Suppressor macrophage (primary cell): ENCODE results near the gene PKD2L1.

Experiments used
- DNase-seq, 4 experiments: peaks; one replicate each; pipeline ENCODE4 v3.0.0-alpha.2; 2020 to 2022

PKD2L1 gene

DNA sequence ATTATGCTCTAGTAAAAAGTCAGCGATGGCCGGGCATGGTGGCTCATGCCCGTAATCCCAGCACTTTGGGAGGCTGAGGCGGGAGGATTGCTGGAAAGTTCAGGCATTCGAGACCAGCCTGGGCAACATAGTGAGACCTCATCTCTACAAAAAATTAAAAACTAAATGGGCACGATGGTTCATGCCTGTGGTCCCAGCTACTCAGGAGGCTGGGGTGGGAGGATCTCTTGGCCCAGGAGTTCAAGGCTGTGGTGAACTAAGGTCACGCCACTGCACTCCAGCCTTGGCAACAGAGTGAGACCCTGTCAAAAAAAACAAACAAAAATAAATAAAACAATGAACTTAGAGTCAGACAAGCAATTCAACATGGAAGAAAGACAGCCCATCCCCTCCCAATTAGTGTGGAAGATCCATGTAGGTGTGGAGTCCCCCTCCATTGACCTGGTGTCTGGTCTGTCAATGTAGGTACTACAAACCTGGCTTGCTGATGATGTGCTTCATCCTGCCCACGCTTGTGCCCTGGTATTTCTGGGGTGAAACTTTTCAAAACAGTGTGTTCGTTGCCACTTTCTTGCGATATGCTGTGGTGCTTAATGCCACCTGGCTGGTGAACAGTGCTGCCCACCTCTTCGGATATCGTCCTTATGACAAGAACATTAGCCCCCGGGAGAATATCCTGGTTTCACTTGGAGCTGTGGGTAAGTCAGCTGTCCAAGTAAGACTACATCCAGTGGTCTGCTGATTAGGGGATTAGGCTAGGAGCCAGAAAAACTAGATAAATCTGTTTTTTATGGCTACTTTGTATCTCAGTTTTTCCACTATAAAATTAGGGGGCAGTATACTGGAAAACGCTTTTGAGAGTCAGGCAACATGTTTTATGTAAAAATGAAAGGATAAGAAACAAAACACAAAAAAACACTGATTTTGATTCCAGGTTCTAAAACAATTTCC is 26.3 kb upstream of the PKD2L1 start:
- DNase-seq = no peak

GRCh38 chr10:100355086-100355485 is 25.1 kb upstream of the PKD2L1 start:
- DNase-seq = no peak

- DNase-seq = no peak
Measured at GRCh38 chr10:100353770-100354485, 23.9 kb upstream of the PKD2L1 start.

- DNase-seq = no peak
Measured at GRCh38 chr10:100350914-100351485, 21.0 kb upstream of the PKD2L1 start.

DNA sequence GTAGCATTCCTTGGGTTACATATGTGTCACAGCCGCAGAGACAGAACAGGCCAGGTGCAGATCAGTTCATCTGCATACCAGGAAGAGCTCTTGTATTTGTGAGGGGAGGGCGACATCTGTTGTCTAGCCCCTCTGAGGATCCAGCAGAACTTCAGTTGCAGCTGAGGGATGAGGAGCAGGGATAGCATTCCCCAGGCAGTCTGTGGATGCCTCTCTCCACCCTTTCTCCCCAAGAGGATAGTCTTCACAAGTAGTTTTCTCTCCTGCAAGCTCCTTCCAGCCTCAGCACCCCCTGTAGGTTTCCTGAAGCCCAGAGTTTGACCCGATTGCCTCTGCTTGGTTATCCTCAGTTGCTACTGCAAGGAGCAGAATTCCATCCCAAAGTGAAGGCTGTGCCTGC is 19.6 kb upstream of the PKD2L1 start:
- DNase-seq = no peak

- DNase-seq = no peak
Measured at GRCh38 chr10:100349087-100349486, 19.1 kb upstream of the PKD2L1 start.

DNA sequence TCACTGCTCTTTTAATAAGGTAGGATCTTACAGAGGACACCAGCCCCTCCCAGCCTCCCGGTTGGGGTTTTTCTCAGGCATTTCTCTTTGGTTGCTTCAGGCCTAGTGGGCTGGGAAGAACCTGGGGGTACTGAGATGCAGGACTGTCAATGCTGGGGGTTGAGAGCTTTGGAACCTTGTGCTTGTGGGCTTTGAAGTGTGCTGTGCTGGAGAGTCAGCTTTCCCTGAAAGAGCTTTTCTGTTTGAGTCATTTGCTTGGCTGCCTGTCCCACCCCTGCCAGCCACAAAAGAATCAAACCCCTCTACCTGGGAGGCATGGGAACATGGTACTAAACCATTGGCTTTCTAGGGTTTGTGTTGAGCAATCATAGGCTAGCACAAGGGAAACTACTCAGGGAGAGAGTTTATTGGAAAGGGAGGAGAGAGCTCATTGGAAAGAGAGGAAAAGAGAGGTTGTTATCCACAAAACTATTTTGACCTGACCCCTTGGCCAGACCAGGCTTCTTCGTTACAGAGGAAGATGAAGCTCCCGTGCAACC is 18.4 kb upstream of the PKD2L1 start:
- no peak for DNase-seq

- DNase-seq = peak in 2 of 4 experiments; percentile 14 to 21
Measured at GRCh38 chr10:100347568-100348195, 17.7 kb upstream of the PKD2L1 start.

DNA sequence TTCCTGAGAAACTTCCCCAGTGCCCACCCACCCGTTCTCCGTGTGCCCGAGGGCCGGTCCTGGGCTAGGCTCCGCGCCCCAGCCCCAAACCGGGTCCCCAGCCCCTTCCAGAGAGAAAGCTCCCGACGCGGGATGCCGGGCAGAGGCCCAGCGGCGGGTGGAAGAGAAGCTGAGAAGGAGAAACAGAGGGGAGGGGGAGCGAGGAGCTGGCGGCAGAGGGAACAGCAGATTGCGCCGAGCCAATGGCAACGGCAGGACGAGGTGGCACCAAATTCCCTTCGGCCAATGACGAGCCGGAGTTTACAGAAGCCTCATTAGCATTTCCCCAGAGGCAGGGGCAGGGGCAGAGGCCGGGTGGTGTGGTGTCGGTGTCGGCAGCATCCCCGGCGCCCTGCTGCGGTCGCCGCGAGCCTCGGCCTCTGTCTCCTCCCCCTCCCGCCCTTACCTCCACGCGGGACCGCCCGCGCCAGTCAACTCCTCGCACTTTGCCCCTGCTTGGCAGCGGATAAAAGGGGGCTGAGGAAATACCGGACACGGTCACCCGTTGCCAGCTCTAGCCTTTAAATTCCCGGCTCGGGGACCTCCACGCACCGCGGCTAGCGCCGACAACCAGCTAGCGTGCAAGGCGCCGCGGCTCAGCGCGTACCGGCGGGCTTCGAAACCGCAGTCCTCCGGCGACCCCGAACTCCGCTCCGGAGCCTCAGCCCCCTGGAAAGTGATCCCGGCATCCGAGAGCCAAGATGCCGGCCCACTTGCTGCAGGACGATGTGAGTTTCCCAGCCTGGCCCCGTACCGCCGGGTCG is 16.9 kb upstream of the PKD2L1 start, which contains the start of gene SCD:
Gene SCD, plus strand, starts transcription at position 469 of the 803 bp plus-strand sequence. Its CDS starts 272 bp downstream, at position 741.
- peak; percentile 93 to 96 (median 96) for DNase-seq

DNA sequence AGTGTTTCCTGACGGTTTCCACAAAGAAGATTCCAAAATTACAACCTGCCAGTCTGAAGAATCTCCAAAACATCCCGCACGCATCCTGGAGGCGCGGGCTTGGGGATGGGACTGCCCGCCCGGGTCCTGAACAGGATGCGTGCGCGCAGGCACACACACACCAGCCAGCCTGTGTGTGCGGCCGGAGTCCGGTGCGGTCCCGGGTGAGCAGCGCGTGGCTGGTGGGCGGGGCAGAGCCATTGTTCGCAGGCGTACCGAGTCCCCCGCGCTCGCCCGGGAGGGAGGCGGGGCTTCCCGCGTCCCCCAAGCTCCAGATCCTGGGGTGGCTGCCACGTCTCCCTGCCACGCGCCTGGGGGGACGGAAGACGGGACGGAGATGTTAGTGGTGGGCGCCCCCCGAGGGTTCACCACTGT is 16.3 kb upstream of the PKD2L1 start:
- DNase-seq = peak; percentile 73 to 92 (median 83)

- DNase-seq = no peak
Measured at GRCh38 chr10:100345570-100346330, 15.7 kb upstream of the PKD2L1 start.

DNA sequence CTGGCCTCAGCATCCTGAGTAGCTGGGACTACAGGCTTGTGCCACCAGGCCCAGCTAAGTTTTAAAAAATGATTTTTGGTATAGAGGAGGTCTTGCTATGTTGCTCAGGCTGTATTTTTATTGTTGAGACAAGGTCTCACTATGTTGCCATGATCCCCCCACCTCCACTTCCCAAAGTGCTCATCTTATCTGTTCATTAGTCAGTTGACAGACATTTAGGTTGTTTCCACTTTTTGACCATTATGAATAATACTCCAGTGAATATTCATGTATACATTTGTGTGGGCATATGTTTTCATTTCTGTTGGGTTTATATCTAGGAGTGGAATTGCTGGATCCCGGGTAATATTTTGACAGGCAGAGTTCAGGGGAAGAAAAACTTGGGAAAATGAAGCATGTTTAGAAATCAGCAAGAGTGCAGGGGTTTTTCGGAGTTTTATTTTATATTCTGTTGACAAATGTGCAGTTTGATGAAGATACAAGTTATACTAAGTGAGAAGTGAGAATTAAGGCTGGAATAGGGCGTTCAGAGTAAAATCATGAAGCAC is 14.3 kb upstream of the PKD2L1 start:
- no peak for DNase-seq

GRCh38 chr10:100342627-100342972 is 12.6 kb upstream of the PKD2L1 start:
- DNase-seq = no peak

GRCh38 chr10:100341953-100342626 is 12.1 kb upstream of the PKD2L1 start:
- peak; percentile 46 to 76 (median 70) for DNase-seq

GRCh38 chr10:100340948-100341847 is 11.2 kb upstream of the PKD2L1 start:
- DNase-seq = peak; percentile 81 to 92 (median 88)

GRCh38 chr10:100339236-100339635 is 9.2 kb upstream of the PKD2L1 start:
- peak; percentile 32 to 68 (median 63) for DNase-seq

DNA sequence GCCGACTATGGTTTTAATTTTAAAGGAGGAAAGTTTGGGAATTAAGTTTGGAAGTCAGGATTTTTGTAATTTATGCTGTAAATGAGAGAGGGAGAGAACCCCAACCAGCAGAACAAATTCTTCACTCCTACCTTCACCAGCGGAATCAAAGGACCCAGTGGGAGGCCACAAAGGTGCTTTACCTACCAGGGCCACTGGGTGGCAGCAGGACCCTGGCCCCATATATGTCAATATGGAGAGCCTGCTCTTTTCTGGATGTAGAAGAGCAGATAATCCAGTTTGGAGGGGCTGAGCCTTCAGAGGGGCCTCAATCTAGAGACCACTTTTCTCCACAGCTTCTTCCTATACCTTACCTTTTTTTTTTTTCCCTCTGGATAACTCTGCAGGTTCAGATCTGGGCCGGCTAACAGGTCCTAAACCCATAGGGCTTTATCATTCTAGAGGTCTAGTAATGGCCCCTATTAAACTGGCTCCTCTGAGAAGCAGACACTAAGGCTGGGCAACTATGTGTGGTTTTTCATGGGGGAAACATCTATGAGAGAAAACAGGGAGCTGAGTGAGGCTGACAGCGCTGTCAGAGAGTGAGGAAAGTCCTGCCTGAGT is 8.5 kb upstream of the PKD2L1 start:
- peak; percentile 81 to 88 (median 85) for DNase-seq

DNA sequence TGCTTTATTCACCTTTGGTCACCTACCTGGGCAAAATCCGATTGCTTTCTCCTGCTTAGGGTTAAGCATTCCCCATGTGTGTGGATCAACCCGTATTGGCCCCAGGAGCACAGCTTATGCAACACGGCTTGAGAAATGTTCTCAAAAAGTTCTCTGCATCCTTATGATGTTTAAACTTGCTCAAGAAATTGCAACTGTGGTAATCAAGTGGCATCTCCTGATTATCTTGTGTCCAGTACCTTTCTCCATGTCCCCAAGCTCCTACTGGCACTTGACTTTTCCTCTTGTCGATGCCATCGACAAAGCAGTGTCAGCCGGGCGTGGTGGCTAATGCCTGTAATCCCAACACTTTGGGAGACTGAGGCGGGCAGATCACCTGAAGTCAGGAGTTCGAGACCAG is 4.7 kb upstream of the PKD2L1 start:
- DNase-seq = no peak
